Stomach (tissue), 4 donors: ENCODE measurements around the gene PRC1.

Source experiments
- POLR2A ChIP-seq, 4 donors: fragments of 450-650 bp; IDR thresholded peaks; one replicate each; pipeline ENCODE4 v1.6.1; 2016; ENCODE audit warnings: antibody characterized with exemption in 4 of 4, control low read depth in 2 of 4, mild to moderate bottlenecking in 1 of 4, moderate library complexity in 1 of 4
- POLR2AphosphoS5 ChIP-seq, 3 donors: sonication (generic); formaldehyde crosslinking; IDR thresholded peaks; one replicate each; pipeline ENCODE4 v1.6.1; 2016; ENCODE audit warnings: antibody characterized with exemption in 3 of 3
- TF ChIP-seq, protein P1 (sequence below), 7 experiments: fragments of 450-650 bp in 4 of 7; fragments of 200-600 bp in 3 of 7; sonication (generic) in 3 of 7; IDR thresholded peaks; one replicate each; pipeline ENCODE4 v1.5.1; 2016 to 2019; ENCODE audit warnings: antibody characterized with exemption in 7 of 7, control low read depth in 2 of 7, mild to moderate bottlenecking in 1 of 7

DNA sequence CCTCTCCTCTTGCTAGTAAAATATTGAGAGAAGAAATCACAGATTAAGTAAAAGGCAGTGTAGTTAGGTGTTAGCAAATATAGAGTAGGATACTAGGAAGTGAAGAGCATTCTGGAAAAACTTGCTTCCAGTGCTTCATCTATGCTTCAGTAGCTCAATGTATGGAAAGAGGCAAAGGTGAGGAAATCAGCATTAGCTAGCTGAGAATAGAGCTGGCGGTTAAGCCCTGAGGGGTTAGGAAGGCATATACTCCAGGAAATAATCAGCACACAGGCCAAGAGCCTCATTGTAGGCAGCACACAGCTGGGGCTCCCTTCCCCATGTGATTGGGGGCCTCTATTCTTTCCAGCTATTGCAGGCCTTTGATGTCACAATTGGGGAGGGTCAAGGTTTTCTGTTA is 25.9 kb downstream of the PRC1 start:
- TF ChIP-seq, protein P1, sequence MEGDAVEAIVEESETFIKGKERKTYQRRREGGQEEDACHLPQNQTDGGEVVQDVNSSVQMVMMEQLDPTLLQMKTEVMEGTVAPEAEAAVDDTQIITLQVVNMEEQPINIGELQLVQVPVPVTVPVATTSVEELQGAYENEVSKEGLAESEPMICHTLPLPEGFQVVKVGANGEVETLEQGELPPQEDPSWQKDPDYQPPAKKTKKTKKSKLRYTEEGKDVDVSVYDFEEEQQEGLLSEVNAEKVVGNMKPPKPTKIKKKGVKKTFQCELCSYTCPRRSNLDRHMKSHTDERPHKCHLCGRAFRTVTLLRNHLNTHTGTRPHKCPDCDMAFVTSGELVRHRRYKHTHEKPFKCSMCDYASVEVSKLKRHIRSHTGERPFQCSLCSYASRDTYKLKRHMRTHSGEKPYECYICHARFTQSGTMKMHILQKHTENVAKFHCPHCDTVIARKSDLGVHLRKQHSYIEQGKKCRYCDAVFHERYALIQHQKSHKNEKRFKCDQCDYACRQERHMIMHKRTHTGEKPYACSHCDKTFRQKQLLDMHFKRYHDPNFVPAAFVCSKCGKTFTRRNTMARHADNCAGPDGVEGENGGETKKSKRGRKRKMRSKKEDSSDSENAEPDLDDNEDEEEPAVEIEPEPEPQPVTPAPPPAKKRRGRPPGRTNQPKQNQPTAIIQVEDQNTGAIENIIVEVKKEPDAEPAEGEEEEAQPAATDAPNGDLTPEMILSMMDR (IDR thresholded peaks at IDR 0.05): no peak
- TF ChIP-seq POLR2A (IDR thresholded peaks at IDR 0.05): no peak
- TF ChIP-seq POLR2AphosphoS5 (IDR thresholded peaks at IDR 0.05): no peak
